Loucy (cell line): ENCODE data around the gene DALRD3.

Experiments used
- H2AFZ ChIP-seq: fragments of 200-600 bp; sonication (generic); 2 replicates; pipeline ENCODE4 v1.6.0; 2016; ENCODE audit warnings: antibody characterized with exemption, mild to moderate bottlenecking, low read length, moderate library complexity
- H3F3A ChIP-seq: fragments of 200-600 bp; 2 replicates; pipeline ENCODE4 v1.6.0; 2016; ENCODE audit warnings: antibody characterized with exemption, low read depth, mild to moderate bottlenecking
- H3K27me3 ChIP-seq: fragments of 200-600 bp; sonication (generic); 2 replicates; pipeline ENCODE4 v1.6.1; 2014; ENCODE audit warnings: low read length, mild to moderate bottlenecking; ENCODE audit not compliant: insufficient read depth, poor library complexity, severe bottlenecking
- H3K36me3 ChIP-seq: fragments of 200-600 bp; sonication (generic); 2 replicates; pipeline ENCODE4 v1.6.1; 2016; ENCODE audit warnings: low read length; ENCODE audit not compliant: insufficient read depth
- H3K4me1 ChIP-seq: fragments of 200-600 bp; sonication (generic); 2 replicates; pipeline ENCODE4 v1.5.1; 2014; ENCODE audit warnings: low read length, mild to moderate bottlenecking; ENCODE audit not compliant: insufficient read depth, poor library complexity, severe bottlenecking
- H3K4me2 ChIP-seq: fragments of 200-600 bp; sonication (generic); 2 replicates; pipeline ENCODE4 v1.6.0; 2014; ENCODE audit warnings: antibody characterized with exemption, low read length, low read depth, mild to moderate bottlenecking; ENCODE audit not compliant: poor library complexity, severe bottlenecking
- H3K4me3 ChIP-seq: fragments of 200-600 bp; sonication (generic); 2 replicates; pipeline ENCODE4 v1.5.1; 2014; ENCODE audit warnings: low read length, mild to moderate bottlenecking, mixed read lengths; ENCODE audit not compliant: poor library complexity, severe bottlenecking
- H3K79me2 ChIP-seq: fragments of 200-600 bp; sonication (generic); 2 replicates; pipeline ENCODE4 v1.6.1; 2014; ENCODE audit warnings: low read length; ENCODE audit not compliant: insufficient read depth
- H3K9ac ChIP-seq: fragments of 200-600 bp; sonication (generic); 2 replicates; pipeline ENCODE4 v1.6.0; 2014; ENCODE audit warnings: mild to moderate bottlenecking, low read depth, low read length, moderate library complexity; ENCODE audit not compliant: poor library complexity, severe bottlenecking
- H3K9me2 ChIP-seq: fragments of 200-600 bp; sonication (generic); replicated peaks from 2 replicates; pipeline ENCODE4 v1.6.1; 2016; ENCODE audit warnings: low read depth, low read length, mixed read lengths
- H3K9me3 ChIP-seq: fragments of 200-600 bp; sonication (generic); 2 replicates; pipeline ENCODE4 v1.6.1; 2014; ENCODE audit warnings: mild to moderate bottlenecking, antibody characterized with exemption, low read length, low read depth; ENCODE audit not compliant: insufficient read depth
- H4K20me1 ChIP-seq: fragments of 200-600 bp; sonication (generic); 2 replicates; pipeline ENCODE4 v1.6.0; 2014; ENCODE audit warnings: antibody characterized with exemption, low read length, mild to moderate bottlenecking; ENCODE audit not compliant: insufficient read depth, poor library complexity, severe bottlenecking
- EZH2phosphoT487 ChIP-seq: fragments of 200-600 bp; IDR thresholded peaks from 2 replicates; pipeline ENCODE4 v1.6.1; 2018; ENCODE audit warnings: antibody characterized with exemption, mild to moderate bottlenecking, moderate library complexity, borderline replicate concordance
- TF ChIP-seq, protein P1 (sequence below): fragments of 200-600 bp; sonication (generic); conservative IDR thresholded peaks from 2 replicates; pipeline ENCODE4 v1.5.1; 2014; ENCODE audit warnings: mild to moderate bottlenecking, antibody characterized with exemption, low read length

DALRD3 gene

DNA sequence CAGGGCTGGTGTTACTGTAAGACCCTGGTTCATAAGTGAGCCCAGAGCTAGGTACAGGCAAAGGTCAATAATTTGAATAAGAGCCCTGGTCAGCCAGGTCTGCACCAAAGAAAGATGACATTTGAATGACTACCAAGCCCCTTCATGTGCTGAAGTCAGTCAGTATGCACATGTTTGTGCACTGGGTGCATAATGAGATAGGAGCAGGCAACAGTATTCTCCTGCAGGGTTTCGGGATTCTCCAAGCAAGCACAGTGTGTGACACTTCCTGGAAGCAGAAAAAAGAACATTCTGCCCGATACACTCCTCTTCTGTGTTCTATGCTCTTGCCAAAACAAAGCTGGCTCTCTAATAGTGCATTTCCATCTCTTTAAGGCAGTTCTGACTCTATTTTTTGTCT is 16.3 kb upstream of the DALRD3 start:
- no peaks in the 10 kb centered on the region for H3K9me3 ChIP-seq
- H3K4me3 ChIP-seq, result no peak overlapping the region
- no peaks in the 10 kb centered on the region for H3K4me1 ChIP-seq
- TF ChIP-seq EZH2phosphoT487, result no peak
- TF ChIP-seq, protein P1, sequence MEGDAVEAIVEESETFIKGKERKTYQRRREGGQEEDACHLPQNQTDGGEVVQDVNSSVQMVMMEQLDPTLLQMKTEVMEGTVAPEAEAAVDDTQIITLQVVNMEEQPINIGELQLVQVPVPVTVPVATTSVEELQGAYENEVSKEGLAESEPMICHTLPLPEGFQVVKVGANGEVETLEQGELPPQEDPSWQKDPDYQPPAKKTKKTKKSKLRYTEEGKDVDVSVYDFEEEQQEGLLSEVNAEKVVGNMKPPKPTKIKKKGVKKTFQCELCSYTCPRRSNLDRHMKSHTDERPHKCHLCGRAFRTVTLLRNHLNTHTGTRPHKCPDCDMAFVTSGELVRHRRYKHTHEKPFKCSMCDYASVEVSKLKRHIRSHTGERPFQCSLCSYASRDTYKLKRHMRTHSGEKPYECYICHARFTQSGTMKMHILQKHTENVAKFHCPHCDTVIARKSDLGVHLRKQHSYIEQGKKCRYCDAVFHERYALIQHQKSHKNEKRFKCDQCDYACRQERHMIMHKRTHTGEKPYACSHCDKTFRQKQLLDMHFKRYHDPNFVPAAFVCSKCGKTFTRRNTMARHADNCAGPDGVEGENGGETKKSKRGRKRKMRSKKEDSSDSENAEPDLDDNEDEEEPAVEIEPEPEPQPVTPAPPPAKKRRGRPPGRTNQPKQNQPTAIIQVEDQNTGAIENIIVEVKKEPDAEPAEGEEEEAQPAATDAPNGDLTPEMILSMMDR, result no peak
- H4K20me1 ChIP-seq, result no peaks in the 10 kb centered on the region
- no peaks in the 10 kb centered on the region for H3K27me3 ChIP-seq
- no peaks in the 10 kb centered on the region for H3F3A ChIP-seq
- no peaks in the 10 kb centered on the region for H3K79me2 ChIP-seq
- no peak overlapping the region for H3K9ac ChIP-seq
- no peaks in the 10 kb centered on the region for H3K9me2 ChIP-seq
- no peak overlapping the region for H3K4me2 ChIP-seq
- H2AFZ ChIP-seq, result no peak overlapping the region
- H3K36me3 ChIP-seq, result peaks cover 67% of the 10 kb centered on the region

DNA sequence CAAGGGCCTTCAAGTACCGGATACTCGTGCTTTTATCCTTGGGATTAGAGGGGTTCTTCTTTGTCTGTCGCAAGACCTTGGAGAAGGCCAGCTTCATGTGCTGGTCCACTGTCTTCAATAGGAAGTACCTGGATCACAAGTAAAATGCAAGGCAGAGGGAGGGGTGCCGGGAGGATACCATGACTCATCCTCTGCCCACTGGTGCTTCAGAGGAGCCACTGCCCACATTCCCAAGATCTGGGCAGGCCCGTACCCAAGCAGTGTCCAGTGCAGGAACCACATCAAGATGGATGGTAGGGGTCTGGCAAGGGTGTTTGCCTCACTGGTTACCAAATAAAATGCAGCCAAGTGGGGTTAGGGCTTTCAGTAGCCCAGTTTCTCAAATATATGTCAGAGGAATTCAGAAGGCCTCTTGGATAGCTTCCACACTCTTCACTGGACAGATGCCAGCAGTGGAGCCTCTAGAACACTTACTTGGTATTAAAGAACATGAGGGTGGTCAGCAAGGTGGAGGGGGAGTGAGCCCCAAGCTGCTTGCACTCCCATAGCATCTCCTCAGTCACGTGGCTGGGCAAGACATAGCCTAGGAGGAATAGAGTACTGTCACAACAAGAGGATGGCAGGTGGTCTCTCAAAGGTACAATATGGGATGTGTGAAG is 14.4 kb upstream of the DALRD3 start:
- no peak for TF ChIP-seq EZH2phosphoT487
- TF ChIP-seq, protein P1, result no peak
- no peaks in the 10 kb centered on the region for H3K27me3 ChIP-seq

DNA sequence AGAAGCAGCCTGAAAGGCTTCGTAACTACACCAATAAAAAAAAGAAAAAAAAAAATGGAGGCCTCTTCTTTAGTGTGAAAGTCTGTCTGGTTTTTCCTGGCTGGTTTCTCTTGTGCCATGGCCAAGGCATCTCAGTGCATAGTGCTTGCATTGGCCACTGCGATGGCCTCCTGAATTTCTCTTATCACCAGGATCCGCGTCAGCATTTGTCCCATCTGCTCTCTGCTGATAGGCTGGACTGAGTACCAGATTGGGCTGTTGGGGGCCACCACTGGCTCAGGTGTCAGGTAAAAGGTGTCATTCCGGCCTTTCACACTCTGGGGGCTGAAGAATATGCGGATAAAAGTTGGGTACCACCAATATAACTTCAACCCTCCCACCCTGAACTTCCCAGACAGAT is 11.9 kb upstream of the DALRD3 start:
- TF ChIP-seq, protein P1, result no peak
- TF ChIP-seq EZH2phosphoT487, result no peak
- Histone ChIP-seq H4K20me1 (peaks cover 12% of the 10 kb centered on the region), H3K9me3 (no peaks in the 10 kb centered on the region), H3K79me2 (peaks cover 37% of the 10 kb centered on the region), H2AFZ (no peak overlapping the region), H3K36me3 (peaks cover 72% of the 10 kb centered on the region), H3K4me3 (no peak overlapping the region), H3K4me1 (peaks cover 32% of the 10 kb centered on the region), H3K9me2 (no peaks in the 10 kb centered on the region), H3K9ac (no peak overlapping the region), H3K4me2 (no peak overlapping the region), H3F3A (no peaks in the 10 kb centered on the region), H3K27me3 (no peaks in the 10 kb centered on the region)

More for the DNA sequence above, 14.4 kb upstream of the DALRD3 start:
- H3F3A ChIP-seq, result no peaks in the 10 kb centered on the region
- H4K20me1 ChIP-seq, result no peaks in the 10 kb centered on the region
- no peak overlapping the region for H3K4me2 ChIP-seq
- H3K36me3 ChIP-seq, result peaks cover 70% of the 10 kb centered on the region
- no peaks in the 10 kb centered on the region for H3K9me2 ChIP-seq
- no peak overlapping the region for H3K4me3 ChIP-seq
- H2AFZ ChIP-seq, result no peak overlapping the region
- peaks cover 15% of the 10 kb centered on the region for H3K4me1 ChIP-seq
- no peak overlapping the region for H3K9ac ChIP-seq
- no peaks in the 10 kb centered on the region for H3K9me3 ChIP-seq
- peaks cover 14% of the 10 kb centered on the region for H3K79me2 ChIP-seq
